ENCODE data around the gene FBXL13. TPM values are rescaled to one million over a fixed set of nuclear protein-coding genes. Genes with fewer than 3 reads are reported as not detected.
"Not testable (repeated sequence)": the region's sequence is repeated elsewhere in the genome, so short reads cannot be mapped to it uniquely, and the experiment has no call there.

Gene FBXL13
- total RNA-seq, 1 experiment from 2014 or later, result 0.43 TPM

GRCh38 chr7:103080923-103081322, 6.3 kb upstream of the FBXL13 start:
- 0 out of 2 replicates have a peak, but pooled peaks cover 4% of the 10 kb centered on the region for H3K4me1 ChIP-seq
- no peak overlapping the region for H3K4me3 ChIP-seq (ENCODE audit: low read depth, low read length)
- CTCF ChIA-PET, result interaction anchor here (0.7 kb wide), 1 partner anchor 50 kb away, joined by 3 read pairs; no protein-coding TSS in a partner anchor
- TF ChIP-seq CTCF (IDR thresholded peaks at IDR 0.05; ENCODE audit: insufficient read depth in 1 of 2, low read depth in 1 of 2, low read length in 1 of 2, severe bottlenecking in 1 of 2, unreplicated experiment in 1 of 2), result no peak
- no peaks in the 10 kb centered on the region for H3K27me3 ChIP-seq (replicated peaks; ENCODE audit: control insufficient read depth, insufficient read depth, low read length)
- no peaks in the 10 kb centered on the region for H3K36me3 ChIP-seq (ENCODE audit: control insufficient read depth, insufficient read depth, low read length)
- POLR2A ChIA-PET, result no interaction called here
- H3K27ac Mint-ChIP-seq (ENCODE audit: unreplicated experiment), result no peak overlapping the region
- no peaks in the 10 kb centered on the region for H3K4me1 Mint-ChIP-seq (ENCODE audit: low read depth, unreplicated experiment)
- intact Hi-C loops (cut with micrococcal nuclease; ENCODE audit: unreplicated experiment), result no loop called here
- no peaks in the 10 kb centered on the region for H3K9me3 ChIP-seq
- no TSS peak for BruUV-seq (replicated peaks)
- no peaks in the 10 kb centered on the region for H3K27me3 Mint-ChIP-seq (ENCODE audit: insufficient read depth, unreplicated experiment)
- no peak for DNase-seq
- no peak overlapping the region for H3K4me3 Mint-ChIP-seq (ENCODE audit: unreplicated experiment)
- H3K36me3 Mint-ChIP-seq (ENCODE audit: insufficient read depth, unreplicated experiment), result peaks cover 3% of the 10 kb centered on the region
- no peaks in the 10 kb centered on the region for H3K9me3 Mint-ChIP-seq (ENCODE audit: unreplicated experiment)

GRCh38 chr7:103079836-103080235, 5.2 kb upstream of the FBXL13 start:
- intact Hi-C loops (cut with micrococcal nuclease; ENCODE audit: unreplicated experiment), result loop anchor here (5.0 kb wide), 1 partner anchor 67 kb away; the partner anchor contains the start of gene NAPEPLD
- no peak for TF ChIP-seq CTCF (IDR thresholded peaks at IDR 0.05; ENCODE audit: insufficient read depth in 1 of 2, low read depth in 1 of 2, low read length in 1 of 2, severe bottlenecking in 1 of 2, unreplicated experiment in 1 of 2)
- H3K9me3 ChIP-seq, result no peaks in the 10 kb centered on the region
- 0 out of 2 replicates have a peak, but pooled peaks cover 4% of the 10 kb centered on the region for H3K4me1 ChIP-seq
- ChIA-PET POLR2A (no interaction called here), CTCF (no interaction called here)
- Mint-ChIP-seq H3K9me3 (ENCODE audit: unreplicated experiment) (no peaks in the 10 kb centered on the region), H3K4me1 (ENCODE audit: low read depth, unreplicated experiment) (no peaks in the 10 kb centered on the region), H3K36me3 (ENCODE audit: insufficient read depth, unreplicated experiment) (no peaks in the 10 kb centered on the region), H3K27me3 (ENCODE audit: insufficient read depth, unreplicated experiment) (no peaks in the 10 kb centered on the region), H3K27ac (ENCODE audit: unreplicated experiment) (no peak overlapping the region), H3K4me3 (ENCODE audit: unreplicated experiment) (no peak overlapping the region)
- no peak for DNase-seq
- no peak overlapping the region for H3K4me3 ChIP-seq (ENCODE audit: low read depth, low read length)
- H3K36me3 ChIP-seq (ENCODE audit: control insufficient read depth, insufficient read depth, low read length), result no peaks in the 10 kb centered on the region
- BruUV-seq (replicated peaks), result no TSS peak
- H3K27me3 ChIP-seq (replicated peaks; ENCODE audit: control insufficient read depth, insufficient read depth, low read length), result no peaks in the 10 kb centered on the region

GRCh38 chr7:103078226-103078625, 3.6 kb upstream of the FBXL13 start:
- H3K36me3 Mint-ChIP-seq (ENCODE audit: insufficient read depth, unreplicated experiment); H3K36me3 ChIP-seq (ENCODE audit: control insufficient read depth, insufficient read depth, low read length); POLR2A ChIA-PET; BruUV-seq (replicated peaks); H3K4me3 ChIP-seq (ENCODE audit: low read depth, low read length); CTCF ChIA-PET; H3K27me3 Mint-ChIP-seq (ENCODE audit: insufficient read depth, unreplicated experiment); H3K9me3 ChIP-seq; DNase-seq; H3K27me3 ChIP-seq (replicated peaks; ENCODE audit: control insufficient read depth, insufficient read depth, low read length); H3K9me3 Mint-ChIP-seq (ENCODE audit: unreplicated experiment); H3K4me1 ChIP-seq; H3K4me3 Mint-ChIP-seq (ENCODE audit: unreplicated experiment): not testable (repeated sequence)
- peaks cover 11% of the 10 kb centered on the region for H3K4me1 Mint-ChIP-seq (ENCODE audit: low read depth, unreplicated experiment)
- intact Hi-C loops (cut with micrococcal nuclease; ENCODE audit: unreplicated experiment), result loop anchor here (5.0 kb wide), 1 partner anchor 69 kb away; the partner anchor contains the start of gene NAPEPLD
- peak overlapping the region; percentile 19 for H3K27ac Mint-ChIP-seq (ENCODE audit: unreplicated experiment)

- intact Hi-C loops (cut with micrococcal nuclease; ENCODE audit: unreplicated experiment), result loop anchor here (5.0 kb wide), 1 partner anchor 70 kb away; the partner anchor contains the start of gene NAPEPLD
- Mint-ChIP-seq H3K27ac (ENCODE audit: unreplicated experiment) (no peak overlapping the region), H3K9me3 (ENCODE audit: unreplicated experiment) (no peaks in the 10 kb centered on the region), H3K36me3 (ENCODE audit: insufficient read depth, unreplicated experiment) (no peaks in the 10 kb centered on the region), H3K27me3 (ENCODE audit: insufficient read depth, unreplicated experiment) (no peaks in the 10 kb centered on the region), H3K4me1 (ENCODE audit: low read depth, unreplicated experiment) (peaks cover 11% of the 10 kb centered on the region), H3K4me3 (ENCODE audit: unreplicated experiment) (no peak overlapping the region)
- no peaks in the 10 kb centered on the region for H3K27me3 ChIP-seq (replicated peaks; ENCODE audit: control insufficient read depth, insufficient read depth, low read length)
- no peaks in the 10 kb centered on the region for H3K36me3 ChIP-seq (ENCODE audit: control insufficient read depth, insufficient read depth, low read length)
- no TSS peak for BruUV-seq (replicated peaks)
- H3K4me3 ChIP-seq (ENCODE audit: low read depth, low read length), result no peak overlapping the region
- H3K4me1 ChIP-seq, result 0 out of 2 replicates have a peak, but pooled peaks cover 4% of the 10 kb centered on the region
- CTCF ChIA-PET, result no interaction called here
- H3K9me3 ChIP-seq, result no peaks in the 10 kb centered on the region
- DNase-seq, result no peak
- TF ChIP-seq CTCF (IDR thresholded peaks at IDR 0.05; ENCODE audit: insufficient read depth in 1 of 2, low read depth in 1 of 2, low read length in 1 of 2, severe bottlenecking in 1 of 2, unreplicated experiment in 1 of 2), result no peak
- POLR2A ChIA-PET, result no interaction called here
Observed at GRCh38 chr7:103077318-103077717, 2.7 kb upstream of the FBXL13 start.

Data from Caco-2 (cell line).